Middle frontal gyrus (tissue), 1 donor: Measurements from ENCODE around the gene SV2B.

Source experiments
- DNase-seq: peaks from one replicate; pipeline ENCODE4 v3.0.0-alpha.2; 2015; ENCODE audit warnings: low spot score; ENCODE audit errors: extremely low spot score

The SV2B gene

DNA sequence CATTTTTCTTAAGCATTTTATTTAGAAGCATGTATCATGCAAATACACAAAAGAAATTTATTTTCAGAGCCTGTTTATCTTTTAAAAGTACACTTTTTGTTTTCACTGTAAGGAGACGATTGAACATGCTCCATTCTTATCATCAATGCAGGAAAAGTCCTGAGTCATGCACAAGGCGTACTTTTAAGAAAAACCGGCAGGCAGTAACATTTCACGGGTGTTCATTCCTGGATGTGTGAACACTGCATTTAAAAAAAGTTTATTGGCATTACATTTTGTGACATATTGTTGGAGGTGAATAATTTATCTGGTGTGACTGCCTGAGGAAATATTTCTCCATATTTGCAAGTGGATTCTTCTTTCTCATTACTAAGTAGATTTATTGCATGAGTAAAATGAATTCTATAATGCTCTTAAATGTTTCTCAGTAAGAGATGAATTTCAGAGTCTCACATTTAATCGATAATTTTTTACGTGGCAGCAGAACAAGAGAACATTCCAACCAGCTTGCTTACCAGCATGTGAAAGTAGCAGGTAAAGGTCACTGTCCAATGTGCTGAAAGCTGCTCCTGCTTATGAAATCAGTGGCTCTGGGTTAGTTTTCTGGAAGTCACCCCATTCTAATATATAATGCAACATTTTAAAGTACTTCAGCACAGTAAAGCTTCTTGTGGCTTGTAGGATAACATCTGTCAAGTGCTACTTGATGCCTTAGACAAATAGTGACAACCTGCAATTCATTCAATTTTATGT lies 87.0 kb downstream of the SV2B start:
- DNase-seq = peak; percentile 18

- no peak for DNase-seq
Measured at GRCh38 chr15:91192285-91192684, 92.2 kb downstream of the SV2B start.

- no peak for DNase-seq
Measured at GRCh38 chr15:91192690-91193377, 92.8 kb downstream of the SV2B start.

GRCh38 chr15:91193378-91193720 lies 93.3 kb downstream of the SV2B start:
- DNase-seq = no peak

DNA sequence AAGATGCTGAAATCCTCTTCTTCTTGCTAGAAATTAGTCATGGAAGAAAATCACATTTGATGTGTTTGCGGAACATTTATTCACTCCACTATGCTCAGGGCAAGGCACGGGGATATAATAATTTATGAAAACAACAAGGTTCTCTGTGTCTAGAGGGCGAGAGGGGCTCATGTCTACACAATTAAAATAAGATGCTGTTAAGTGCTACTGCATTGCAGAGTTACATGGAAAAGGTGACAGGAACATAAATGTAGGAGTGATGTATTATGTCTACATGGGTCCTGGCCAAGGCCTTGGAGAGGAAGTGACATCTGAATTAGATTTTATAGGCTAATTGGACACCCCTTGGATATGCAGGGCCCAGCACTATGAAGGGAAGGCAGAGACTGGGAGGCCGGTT lies 96.1 kb downstream of the SV2B start:
- DNase-seq = no peak

DNA sequence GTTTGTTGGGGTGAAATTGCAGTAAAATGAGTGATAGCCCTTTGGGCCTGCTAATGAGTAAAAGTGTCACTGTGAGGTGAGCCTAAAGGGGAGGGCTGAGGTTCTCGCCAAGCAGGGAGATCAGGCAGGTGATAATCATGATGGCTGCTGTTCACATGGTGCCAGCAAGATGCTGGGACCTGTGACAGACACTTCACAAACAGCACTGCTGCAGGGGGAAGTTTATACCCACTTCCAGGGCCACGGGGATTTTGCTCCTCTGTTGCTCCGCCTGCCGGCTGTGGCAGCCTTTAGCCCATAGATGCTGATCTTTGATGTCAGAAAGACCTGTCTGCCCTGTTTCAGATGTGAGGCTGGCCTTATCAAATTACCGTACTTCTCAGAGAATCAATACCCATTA lies 96.7 kb downstream of the SV2B start:
- no peak for DNase-seq

GRCh38 chr15:91199511-91199910 lies 99.5 kb downstream of the SV2B start:
- DNase-seq = no peak

GRCh38 chr15:91200101-91200754 lies 100.2 kb downstream of the SV2B start:
- DNase-seq = no peak

DNA sequence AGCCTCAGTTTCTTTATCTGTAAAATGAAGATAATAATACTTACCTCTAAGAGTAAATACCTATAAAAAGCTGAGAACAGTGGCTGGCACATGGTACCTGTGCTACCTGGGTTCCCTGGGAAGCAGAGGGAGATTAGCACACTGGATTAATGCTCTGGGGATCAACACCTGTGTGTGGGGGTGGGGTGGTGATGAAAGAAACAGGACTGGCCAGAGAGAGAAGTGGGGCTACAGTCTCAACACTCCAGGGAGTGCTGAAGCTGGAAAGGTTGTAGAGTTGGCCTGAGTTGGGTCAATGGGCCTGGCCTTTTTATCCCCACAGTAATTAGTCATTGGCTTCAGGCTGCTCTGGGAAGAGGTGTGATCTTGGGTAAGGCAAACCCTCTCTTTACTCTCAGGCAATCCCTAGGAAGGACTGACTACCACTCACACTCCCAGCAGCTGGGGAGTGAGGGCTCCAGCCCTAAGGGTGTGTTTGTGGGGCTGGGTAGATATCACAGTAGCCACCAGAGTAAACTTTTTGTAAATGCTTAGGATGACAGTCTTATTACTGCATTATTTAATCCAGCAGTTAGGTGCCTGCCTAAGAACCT lies 102.5 kb downstream of the SV2B start:
- DNase-seq = no peak

GRCh38 chr15:91203619-91204203 lies 103.7 kb downstream of the SV2B start:
- no peak for DNase-seq

DNA sequence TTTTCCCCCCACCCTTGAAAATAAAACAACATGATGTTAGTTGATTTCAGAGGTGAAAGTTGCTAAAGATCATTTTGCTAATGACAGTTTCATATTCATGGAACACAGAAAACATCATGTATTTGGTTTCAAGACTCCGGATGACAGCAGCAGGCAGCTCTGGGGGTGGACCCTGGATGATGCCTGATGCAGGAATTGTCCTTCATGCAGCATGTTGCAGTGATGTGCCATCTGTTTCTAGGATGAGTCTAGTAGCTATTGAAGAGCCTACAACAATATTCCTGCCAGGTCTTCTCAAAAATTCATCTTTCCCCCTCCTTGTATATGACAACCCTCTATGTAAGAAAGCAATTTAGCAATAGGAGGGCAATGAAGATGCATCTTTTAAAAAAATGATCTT lies 108.3 kb downstream of the SV2B start:
- DNase-seq = no peak

DNA sequence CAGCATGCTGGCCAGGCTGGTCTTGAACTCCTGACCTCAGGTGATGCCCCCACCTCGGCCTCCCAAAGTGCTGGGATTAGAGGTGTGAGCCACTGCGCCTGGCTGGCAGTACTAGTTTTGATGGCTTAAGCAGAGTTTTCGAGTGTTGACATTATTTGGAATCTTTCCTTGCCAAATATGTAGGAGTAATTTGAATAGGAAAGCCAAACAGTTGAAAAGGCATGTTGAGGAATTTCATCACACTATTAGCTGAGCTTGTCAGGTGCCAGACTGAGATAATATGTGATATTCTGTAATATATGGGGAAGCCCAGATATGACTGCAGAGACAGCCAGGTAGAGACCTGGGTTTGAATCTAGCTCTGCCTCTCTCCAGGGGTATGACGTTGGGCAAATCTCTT lies 109.3 kb downstream of the SV2B start:
- DNase-seq = no peak

- DNase-seq = no peak
Measured at GRCh38 chr15:91209726-91210125, 109.7 kb downstream of the SV2B start.

- no peak for DNase-seq
Measured at GRCh38 chr15:91214675-91215590, 114.9 kb downstream of the SV2B start.

DNA sequence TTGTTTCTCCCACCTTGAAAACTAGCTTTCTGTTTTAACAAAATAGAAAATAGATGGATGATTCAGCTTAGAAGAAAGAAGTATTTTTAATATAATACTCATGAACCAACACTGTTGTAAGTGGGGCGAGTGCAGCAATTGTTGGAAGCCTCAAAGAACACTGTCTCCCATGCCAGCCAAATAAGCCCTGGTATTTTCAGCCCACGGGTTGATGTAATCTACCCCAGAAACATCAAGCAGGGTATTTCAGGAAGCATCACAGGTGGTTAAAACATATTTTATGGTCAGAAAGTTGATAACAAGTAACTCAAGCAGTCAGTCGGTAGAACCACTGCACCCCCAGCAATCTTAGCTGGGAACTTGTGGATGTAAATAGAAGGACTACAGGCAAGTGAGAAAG lies 115.9 kb downstream of the SV2B start:
- DNase-seq = peak; percentile 46

DNA sequence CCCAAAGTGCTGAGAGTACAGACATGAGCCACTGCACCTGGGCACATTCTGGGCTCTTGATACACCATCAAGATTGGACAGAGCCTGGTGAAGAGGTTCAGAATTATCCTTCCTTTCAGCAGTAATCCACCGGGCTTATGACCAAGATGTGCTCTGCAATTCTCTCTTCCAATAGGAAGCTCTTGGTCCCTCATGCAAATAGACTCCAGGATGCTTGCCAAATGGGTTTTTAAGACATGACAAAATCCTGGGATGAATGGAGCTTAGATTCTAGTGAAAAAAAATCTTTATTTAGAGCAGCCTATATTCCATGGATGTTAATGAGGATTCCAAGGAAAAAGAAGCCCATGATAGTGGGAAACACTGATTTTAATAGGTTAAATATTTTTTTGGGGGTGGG lies 119.1 kb downstream of the SV2B start:
- no peak for DNase-seq

DNA sequence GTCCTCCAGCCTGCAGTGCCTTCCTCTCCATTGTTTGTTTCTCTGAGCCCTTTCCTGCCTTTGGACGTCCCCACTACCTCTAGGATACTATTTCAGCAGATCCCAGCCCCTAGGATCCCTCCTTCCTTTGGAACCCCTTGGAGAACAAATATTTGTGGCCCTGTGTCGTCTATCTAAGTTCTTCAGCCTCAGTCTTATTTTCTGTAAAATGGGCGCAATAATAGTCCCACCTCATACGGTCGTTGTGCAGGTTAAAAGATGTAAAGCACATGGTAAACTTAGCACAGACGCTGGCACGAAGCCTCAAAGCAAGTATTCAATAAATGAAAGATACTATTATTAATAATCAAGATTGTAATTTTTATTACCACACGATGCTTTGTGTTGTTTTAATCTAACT lies 122.0 kb downstream of the SV2B start:
- no peak for DNase-seq

- no peak for DNase-seq
Measured at GRCh38 chr15:91223863-91224262, 123.8 kb downstream of the SV2B start.

DNA sequence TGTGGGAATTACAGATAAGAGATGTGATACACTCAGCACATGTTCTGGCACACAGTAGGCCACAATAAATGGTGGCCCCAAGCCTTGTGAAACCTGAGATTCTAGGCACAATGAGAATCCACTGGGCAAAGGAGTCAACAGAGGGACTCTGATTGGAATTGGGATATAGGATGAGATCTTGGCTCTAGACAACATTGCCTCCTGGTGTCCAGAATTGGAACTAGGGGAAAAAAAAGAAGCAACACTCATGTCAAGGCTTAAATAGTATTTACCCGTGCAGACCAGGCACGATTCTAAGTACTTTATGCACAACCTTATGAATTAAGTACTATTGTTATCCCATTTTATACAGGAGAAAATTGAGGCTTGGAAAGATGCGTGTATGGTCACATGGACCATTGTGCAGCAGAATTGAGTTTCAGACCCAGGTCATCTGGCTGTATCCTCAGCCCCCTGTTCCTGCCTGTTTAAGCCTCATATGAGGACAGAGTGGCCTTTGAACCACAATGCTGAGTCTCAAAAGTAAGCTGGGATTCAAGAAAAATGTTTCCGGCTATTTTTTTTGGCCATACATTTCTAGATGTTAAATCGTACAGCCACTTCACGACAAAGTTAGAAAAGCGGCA lies 124.8 kb downstream of the SV2B start:
- DNase-seq = no peak

DNA sequence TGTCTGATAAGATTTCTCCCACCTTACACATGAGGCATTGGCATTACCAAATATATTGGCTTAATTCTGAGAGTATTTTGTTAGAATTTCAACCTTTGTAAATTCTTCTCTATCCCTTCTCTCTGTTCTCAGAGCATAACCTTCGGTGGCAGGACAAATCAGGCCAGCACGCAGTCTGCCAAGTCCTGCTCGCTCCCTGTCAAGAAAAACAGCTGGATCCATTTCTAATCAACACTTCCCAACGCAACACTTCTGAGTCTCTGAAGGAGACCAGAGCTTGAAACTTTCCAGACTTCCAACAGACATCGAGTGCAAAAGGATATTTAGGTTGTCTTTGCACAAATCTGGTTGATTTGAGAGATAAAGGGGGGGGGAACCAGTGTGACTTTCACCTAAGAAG lies 125.7 kb downstream of the SV2B start:
- DNase-seq = no peak
